Mesodermal cell (in vitro differentiated cells): ENCODE measurements around the gene RMDN3.

Source experiments
- H3K27ac ChIP-seq: 2 replicates; pipeline ENCODE4 v1.7.0; 2013; ENCODE audit warnings: mild to moderate bottlenecking, low read depth, low read length, moderate library complexity; ENCODE audit not compliant: severe bottlenecking
- H3K36me3 ChIP-seq: 2 replicates; pipeline ENCODE4 v1.7.1; 2013; ENCODE audit warnings: mild to moderate bottlenecking, low read length, moderate library complexity; ENCODE audit not compliant: control insufficient read depth, insufficient read depth
- H3K4me1 ChIP-seq: one replicate; pipeline ENCODE4 v1.7.1; 2013; ENCODE audit warnings: mild to moderate bottlenecking, low read length; ENCODE audit not compliant: insufficient read depth, control insufficient read depth, poor library complexity, severe bottlenecking
- H3K4me3 ChIP-seq: 2 replicates; pipeline ENCODE4 v1.7.0; 2013; ENCODE audit warnings: low read length, control low read depth, mild to moderate bottlenecking; ENCODE audit not compliant: insufficient read depth, poor library complexity, severe bottlenecking; ENCODE audit errors: extremely low read depth
- H3K9me3 ChIP-seq: 2 replicates; pipeline ENCODE4 v1.7.1; 2013; ENCODE audit warnings: mild to moderate bottlenecking, low read length, moderate library complexity; ENCODE audit not compliant: control insufficient read depth
- WGBS, 2 experiments: methylation state at CpG; one replicate each; pipeline ENCODE4 v1.1.5; 2013; ENCODE audit warnings: missing lambda C conversion rate in 2 of 2; ENCODE audit not compliant: insufficient coverage in 2 of 2; 5-methylcytosine and 5-hydroxymethylcytosine counted together

Gene RMDN3

GRCh38 chr15:40747685-40748631 lies 7.1 kb downstream of the RMDN3 start:
- WGBS, 2 experiments, result 87 to 89% methylated on average over 5 to 6 of the region's 7 CpGs
- Histone ChIP-seq H3K27ac (no peak overlapping the region), H3K4me1 (peaks cover 4% of the 10 kb centered on the region), H3K4me3 (no peak overlapping the region), H3K36me3 (peaks cover 60% of the 10 kb centered on the region), H3K9me3 (no peaks in the 10 kb centered on the region)

GRCh38 chr15:40746916-40747418 lies 8.1 kb downstream of the RMDN3 start:
- 83% methylated on average over 2 to 3 of the region's 3 CpGs for WGBS, 2 experiments
- Histone ChIP-seq H3K27ac (no peak overlapping the region), H3K9me3 (no peaks in the 10 kb centered on the region), H3K4me3 (no peak overlapping the region), H3K4me1 (peaks cover 4% of the 10 kb centered on the region), H3K36me3 (peaks cover 63% of the 10 kb centered on the region)

GRCh38 chr15:40744815-40745152 lies 10.3 kb downstream of the RMDN3 start:
- Histone ChIP-seq H3K27ac (no peak overlapping the region), H3K4me3 (no peak overlapping the region), H3K36me3 (peaks cover 62% of the 10 kb centered on the region), H3K4me1 (peaks cover 4% of the 10 kb centered on the region), H3K9me3 (no peaks in the 10 kb centered on the region)
- WGBS, 2 experiments, result 95 to 97% methylated on average over 4 to 5 of the region's 5 CpGs

DNA sequence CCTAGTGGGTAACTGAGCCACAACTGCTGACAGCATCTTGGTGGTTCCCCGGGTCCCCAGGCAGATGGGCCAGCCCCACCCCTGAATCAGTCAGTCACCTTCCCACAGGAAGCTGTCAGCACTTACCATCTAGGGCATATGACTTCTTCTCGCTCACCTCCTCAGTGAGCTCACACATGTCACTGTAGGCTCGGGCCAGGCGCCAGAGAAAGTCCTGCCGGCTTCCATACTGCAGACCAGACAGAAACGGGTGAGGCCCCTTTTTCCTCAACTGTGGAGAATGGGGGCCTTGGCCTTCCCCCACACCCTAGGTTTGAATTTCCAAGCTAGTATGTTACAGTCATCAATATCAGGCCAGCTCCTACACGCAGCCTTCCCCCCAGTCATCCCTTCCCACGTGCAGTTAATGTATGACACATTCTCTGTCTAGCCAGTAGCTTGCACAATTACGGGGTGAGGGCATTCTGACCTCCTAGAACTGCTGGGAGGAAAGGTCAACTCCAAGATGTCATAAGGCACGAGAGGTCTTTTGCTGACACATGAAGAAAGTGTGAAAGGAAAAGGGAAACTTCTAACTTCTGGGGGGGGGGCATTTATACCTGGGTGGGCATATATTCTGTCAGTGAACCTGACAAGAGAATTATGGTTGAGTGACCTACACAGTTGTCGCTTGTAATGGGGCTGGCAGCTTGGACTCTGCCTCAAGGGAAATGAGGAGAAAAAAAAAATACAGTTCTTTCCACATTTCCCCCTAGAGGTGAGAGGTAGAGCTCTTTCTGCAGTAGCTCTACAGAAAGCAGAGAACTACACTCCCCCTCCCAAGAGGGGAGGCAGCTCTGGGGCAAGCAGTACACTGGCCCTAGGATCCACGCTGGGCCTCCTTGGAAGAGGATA lies 10.9 kb downstream of the RMDN3 start:
- no peaks in the 10 kb centered on the region for H3K9me3 ChIP-seq
- H3K27ac ChIP-seq, result no peak overlapping the region
- 90 to 96% methylated on average over 8 to 11 of the region's 12 CpGs for WGBS, 2 experiments
- H3K4me1 ChIP-seq, result peaks cover 4% of the 10 kb centered on the region
- H3K4me3 ChIP-seq, result no peak overlapping the region
- peaks cover 62% of the 10 kb centered on the region for H3K36me3 ChIP-seq

DNA sequence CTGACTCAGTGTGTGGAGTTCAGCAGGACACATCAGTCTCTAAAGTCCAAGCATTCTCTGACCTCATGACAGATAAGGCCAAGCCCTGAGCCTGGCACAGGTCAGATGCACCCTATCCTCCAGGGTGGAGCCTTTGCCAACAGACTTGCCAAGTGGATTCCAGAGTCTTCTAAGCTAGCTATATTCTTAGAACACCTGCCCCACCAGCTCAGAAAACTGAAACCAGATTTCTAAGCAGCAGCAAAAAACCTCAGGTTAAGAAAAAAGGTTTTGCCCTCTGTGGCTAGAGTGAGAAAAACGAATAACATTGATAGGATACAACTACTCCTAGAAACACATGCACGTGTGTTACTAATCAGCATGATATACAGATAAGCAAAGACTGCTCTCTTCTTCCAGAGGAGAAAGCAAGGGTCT lies 11.6 kb downstream of the RMDN3 start:
- no peak overlapping the region for H3K27ac ChIP-seq
- H3K9me3 ChIP-seq, result no peaks in the 10 kb centered on the region
- peaks cover 66% of the 10 kb centered on the region for H3K36me3 ChIP-seq
- H3K4me3 ChIP-seq, result no peak overlapping the region
- peaks cover 4% of the 10 kb centered on the region for H3K4me1 ChIP-seq
- 83% methylated on average over 1 of the region's 2 CpGs; no CpG with 5 or more reads in 1 of the 2 experiments for WGBS, 2 experiments

- no CpG with 5 or more reads among the region's 2 CpGs for WGBS, 2 experiments
- Histone ChIP-seq H3K27ac (no peak overlapping the region), H3K4me1 (no peaks in the 10 kb centered on the region), H3K36me3 (peaks cover 89% of the 10 kb centered on the region), H3K4me3 (no peak overlapping the region), H3K9me3 (no peaks in the 10 kb centered on the region)
These were observed 15.2 kb downstream of the RMDN3 start for GRCh38 chr15:40739854-40740253.

DNA sequence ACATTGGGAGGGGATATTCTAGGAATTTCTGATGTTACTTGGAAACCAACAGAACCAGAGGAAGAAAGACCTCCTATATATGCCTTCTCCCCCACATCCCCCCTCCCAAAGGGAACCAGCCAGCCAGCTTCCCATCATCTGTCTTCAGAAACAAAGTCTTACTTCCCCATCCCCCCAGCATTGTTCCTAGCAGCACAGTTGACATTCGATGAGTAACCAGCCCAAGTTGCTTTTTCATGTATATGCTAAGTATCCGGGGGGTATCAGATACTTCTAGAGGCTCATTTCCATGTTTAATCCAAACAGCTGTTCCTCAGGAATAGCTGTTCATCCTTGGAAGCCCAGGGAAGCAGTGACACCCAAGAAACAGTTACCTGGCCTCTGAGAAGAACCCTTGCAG lies 16.0 kb downstream of the RMDN3 start:
- H3K4me3 ChIP-seq, result no peak overlapping the region
- H3K4me1 ChIP-seq, result no peaks in the 10 kb centered on the region
- no peaks in the 10 kb centered on the region for H3K9me3 ChIP-seq
- H3K36me3 ChIP-seq, result peaks cover 90% of the 10 kb centered on the region
- H3K27ac ChIP-seq, result no peak overlapping the region
- WGBS, 2 experiments, result 42% methylated on average over 2 of the region's 2 CpGs; no CpG with 5 or more reads in 1 of the 2 experiments

- H3K27ac ChIP-seq, result no peak overlapping the region
- H3K4me1 ChIP-seq, result no peaks in the 10 kb centered on the region
- peaks cover 88% of the 10 kb centered on the region for H3K36me3 ChIP-seq
- WGBS, 2 experiments, result 93 to 100% methylated on average over 3 of the region's 3 CpGs
- H3K4me3 ChIP-seq, result no peak overlapping the region
- no peaks in the 10 kb centered on the region for H3K9me3 ChIP-seq
These were observed 18.0 kb downstream of the RMDN3 start for GRCh38 chr15:40737048-40737447.

- Histone ChIP-seq H3K9me3 (no peaks in the 10 kb centered on the region), H3K27ac (no peak overlapping the region), H3K36me3 (peaks cover 88% of the 10 kb centered on the region), H3K4me3 (no peak overlapping the region), H3K4me1 (no peaks in the 10 kb centered on the region)
- 82 to 97% methylated on average over 2 to 4 of the region's 4 CpGs for WGBS, 2 experiments
These were observed 18.5 kb downstream of the RMDN3 start for GRCh38 chr15:40736575-40736974.

- no peaks in the 10 kb centered on the region for H3K9me3 ChIP-seq
- H3K4me3 ChIP-seq, result no peak overlapping the region
- 89 to 95% methylated on average over 2 to 3 of the region's 3 CpGs for whole genome bisulfite sequencing, 2 experiments
- H3K27ac ChIP-seq, result peak overlapping the region; percentile 0
- peaks cover 81% of the 10 kb centered on the region for H3K36me3 ChIP-seq
- H3K4me1 ChIP-seq, result peaks cover 7% of the 10 kb centered on the region
These were observed 24.0 kb downstream of the RMDN3 start for GRCh38 chr15:40731034-40731433.
